Suprapubic skin (tissue), 4 donors: Measurements from ENCODE around the gene USP7. TPM values are rescaled to one million over a fixed set of nuclear protein-coding genes. Genes with fewer than 3 reads are reported as not detected.
A peak's percentile ranks its signal among the peaks of the same experiment; 100 is the strongest.

Experiments used
- DNase-seq, 2 donors: peaks; one replicate each; pipeline ENCODE4 v3.0.0-alpha.2; 2019; ENCODE audit warnings: low spot score in 2 of 2
- H3K27ac ChIP-seq: fragments of 200-600 bp; sonication (generic); one replicate; pipeline ENCODE4 v1.5.1; 2019
- H3K27me3 ChIP-seq: fragments of 200-600 bp; sonication (generic); one replicate; pipeline ENCODE4 v1.5.1; 2019
- H3K36me3 ChIP-seq: fragments of 200-600 bp; sonication (generic); one replicate; pipeline ENCODE4 v1.5.1; 2019
- H3K4me1 ChIP-seq: fragments of 200-600 bp; sonication (generic); one replicate; pipeline ENCODE4 v1.5.1; 2019
- H3K4me3 ChIP-seq: fragments of 200-600 bp; sonication (generic); one replicate; pipeline ENCODE4 v1.5.1; 2019; ENCODE audit warnings: mild to moderate bottlenecking
- H3K9me3 ChIP-seq: fragments of 200-600 bp; sonication (generic); one replicate; pipeline ENCODE4 v1.5.1; 2019
- CTCF ChIP-seq, 2 donors: fragments of 200-600 bp in 1 of 2; fragments of 450-650 bp in 1 of 2; sonication (generic) in 1 of 2; IDR thresholded peaks; one replicate each; pipeline ENCODE4 v1.5.1; 2016 to 2019; ENCODE audit warnings: antibody characterized with exemption in 2 of 2, mild to moderate bottlenecking in 1 of 2, moderate library complexity in 1 of 2
- EP300 ChIP-seq: sonication (generic); formaldehyde crosslinking; IDR thresholded peaks from one replicate; pipeline ENCODE4 v1.6.1; 2017; ENCODE audit warnings: antibody characterized with exemption
- POLR2A ChIP-seq, 2 donors: fragments of 450-650 bp; IDR thresholded peaks; one replicate each; pipeline ENCODE4 v1.6.1; 2017; ENCODE audit warnings: antibody characterized with exemption in 2 of 2, mild to moderate bottlenecking in 2 of 2, moderate library complexity in 2 of 2
- POLR2AphosphoS5 ChIP-seq, 3 donors: sonication (generic); formaldehyde crosslinking; IDR thresholded peaks; one replicate each; pipeline ENCODE4 v1.6.1; 2017; ENCODE audit warnings: antibody characterized with exemption in 3 of 3
- WGBS: methylation state at CpG from one replicate; pipeline ENCODE4 v1.1.5; 2018; 5-methylcytosine and 5-hydroxymethylcytosine counted together
- total RNA-seq, 4 donors: library from RNA; depleted of rRNA; stranded (reverse); fragments of >200 nt; gene quantifications; one replicate each; pipeline ENCODE4 v1.1.0, GENCODE V29; 2016

Gene USP7
- total RNA-seq, result 100 to 1,000 TPM in 3 of 4 donors, 10 to 100 TPM in 1; 94.7 to 135 (median 119) TPM

GRCh38 chr16:8963821-8964441 is at the start of gene USP7:
USP7 (minus strand) TSS chr16:8963906; CDS start chr16:8963285, 621 bp downstream.
- TF ChIP-seq POLR2A (IDR thresholded peaks at IDR 0.05) (peak in 1 of 2 donors; percentile 77), POLR2AphosphoS5 (IDR thresholded peaks at IDR 0.05) (no peak), CTCF (IDR thresholded peaks at IDR 0.05) (no peak), EP300 (no peak)
- peak; percentile 94 for DNase-seq
- Histone ChIP-seq H3K4me3 (peak within 1 kb of the TSS; percentile 94), H3K9me3 (no peaks in the 10 kb centered on the region), H3K36me3 (no peaks in the 10 kb centered on the region), H3K27ac (peak within 1 kb of the TSS; percentile 89), H3K27me3 (no peaks in the 10 kb centered on the region), H3K4me1 (peaks cover 58% of the 10 kb centered on the region)
- WGBS, result 0% methylated on average over 13 of the region's 79 CpGs

- H3K27ac ChIP-seq, result no peak overlapping the region
- WGBS, result 26% methylated on average over 6 of the region's 7 CpGs
- no peak overlapping the region for H3K4me3 ChIP-seq
- peaks cover 8% of the 10 kb centered on the region for H3K27me3 ChIP-seq
- H3K4me1 ChIP-seq, result peaks cover 12% of the 10 kb centered on the region
- H3K36me3 ChIP-seq, result no peaks in the 10 kb centered on the region
- no peaks in the 10 kb centered on the region for H3K9me3 ChIP-seq
- no peak for TF ChIP-seq EP300
- DNase-seq, result no peak
These were observed 49.8 kb upstream of the USP7 start for GRCh38 chr16:9013508-9013864.

GRCh38 chr16:9012848-9013507 is 49.3 kb upstream of the USP7 start:
- no peak overlapping the region for H3K27ac ChIP-seq
- H3K4me3 ChIP-seq, result no peak overlapping the region
- peaks cover 15% of the 10 kb centered on the region for H3K4me1 ChIP-seq
- 33% methylated on average over 18 of the region's 28 CpGs for WGBS
- H3K36me3 ChIP-seq, result no peaks in the 10 kb centered on the region
- no peak for DNase-seq
- TF ChIP-seq POLR2AphosphoS5 (IDR thresholded peaks at IDR 0.05) (no peak), CTCF (IDR thresholded peaks at IDR 0.05) (no peak), EP300 (no peak), POLR2A (IDR thresholded peaks at IDR 0.05) (no peak)
- H3K27me3 ChIP-seq, result peaks cover 8% of the 10 kb centered on the region
- no peaks in the 10 kb centered on the region for H3K9me3 ChIP-seq

- 79% methylated on average over 6 of the region's 6 CpGs for WGBS
- Histone ChIP-seq H3K4me1 (peaks cover 15% of the 10 kb centered on the region), H3K9me3 (no peaks in the 10 kb centered on the region), H3K36me3 (no peaks in the 10 kb centered on the region), H3K4me3 (no peak overlapping the region), H3K27me3 (peaks cover 11% of the 10 kb centered on the region), H3K27ac (no peak overlapping the region)
- no peak for DNase-seq
- no peak for TF ChIP-seq POLR2AphosphoS5 (IDR thresholded peaks at IDR 0.05)
- TF ChIP-seq POLR2A (IDR thresholded peaks at IDR 0.05), result no peak
- TF ChIP-seq EP300, result no peak
- no peak for TF ChIP-seq CTCF (IDR thresholded peaks at IDR 0.05)
These were observed 48.6 kb upstream of the USP7 start for GRCh38 chr16:9012330-9012729.

- no peaks in the 10 kb centered on the region for H3K36me3 ChIP-seq
- H3K4me1 ChIP-seq, result peaks cover 15% of the 10 kb centered on the region
- WGBS, result 11% methylated on average over 17 of the region's 26 CpGs
- DNase-seq, result peak; percentile 80 to 85
- H3K4me3 ChIP-seq, result peak overlapping the region; percentile 27
- H3K9me3 ChIP-seq, result no peaks in the 10 kb centered on the region
- peaks cover 12% of the 10 kb centered on the region for H3K27me3 ChIP-seq
- no peak overlapping the region for H3K27ac ChIP-seq
- TF ChIP-seq POLR2AphosphoS5 (IDR thresholded peaks at IDR 0.05), result no peak
- no peak for TF ChIP-seq EP300
- no peak for TF ChIP-seq POLR2A (IDR thresholded peaks at IDR 0.05)
- peak; percentile 34 to 72 for TF ChIP-seq CTCF (IDR thresholded peaks at IDR 0.05)
These were observed 45.0 kb upstream of the USP7 start for GRCh38 chr16:9008601-9009260.
